Sigmoid colon (tissue), 4 donors: ENCODE measurements around the gene CD3G.

Source experiments
- CTCF ChIP-seq, 4 experiments: fragments of 450-650 bp in 3 of 4; fragments of 200-600 bp in 1 of 4; IDR thresholded peaks; one replicate each; pipeline ENCODE4 v1.5.1; 2016 to 2019; ENCODE audit warnings: antibody characterized with exemption in 4 of 4, mild to moderate bottlenecking in 3 of 4, moderate library complexity in 2 of 4
- EP300 ChIP-seq, 4 donors: sonication (generic); formaldehyde crosslinking; IDR thresholded peaks; one replicate each; pipeline ENCODE4 v1.6.1; 2017; ENCODE audit warnings: antibody characterized with exemption in 4 of 4
- POLR2A ChIP-seq, 2 donors: fragments of 450-650 bp; IDR thresholded peaks; one replicate each; pipeline ENCODE4 v1.6.1; 2016; ENCODE audit warnings: antibody characterized with exemption in 2 of 2, mild to moderate bottlenecking in 2 of 2, moderate library complexity in 2 of 2
- POLR2AphosphoS5 ChIP-seq, 4 donors: sonication (generic); formaldehyde crosslinking; IDR thresholded peaks; one replicate each; pipeline ENCODE4 v1.6.1; 2017; ENCODE audit warnings: antibody characterized with exemption in 4 of 4

- no peak for TF ChIP-seq CTCF (IDR thresholded peaks at IDR 0.05)
- no peak for TF ChIP-seq POLR2A (IDR thresholded peaks at IDR 0.05)
- peak in 1 of 4 donors; percentile 7 for TF ChIP-seq POLR2AphosphoS5 (IDR thresholded peaks at IDR 0.05)
- TF ChIP-seq EP300 (IDR thresholded peaks at IDR 0.05), result no peak
Observed at GRCh38 chr11:118401880-118402590, 57.9 kb downstream of the CD3G start.
